Lung (tissue), 12 donors: ENCODE results near the gene PCK1. TPM values are rescaled to one million over a fixed set of nuclear protein-coding genes. Genes with fewer than 3 reads are reported as not detected.

ENCODE experiments used
- ATAC-seq: fragments of 200-7000 bp; cut with Tn5 transposase; one replicate; pipeline ENCODE4 v1.9.1; 2020; ENCODE audit warnings: moderate number of reproducible peaks; ENCODE audit not compliant: insufficient read depth, low FRiP score
- DNase-seq, 3 donors: peaks; one replicate each; pipeline ENCODE4 v3.0.0-alpha.2; 2013 to 2017
- H3K27ac ChIP-seq, 2 donors: one replicate each; pipeline ENCODE4 v1.5.1; 2013; ENCODE audit warnings: mild to moderate bottlenecking in 2 of 2, moderate library complexity in 2 of 2, control low read depth in 1 of 2, inconsistent platforms in 1 of 2, low read depth in 1 of 2, low read length in 1 of 2
- H3K27me3 ChIP-seq, 3 donors: one replicate each; pipeline ENCODE4 v1.5.1; 2013; ENCODE audit warnings: low read length in 2 of 3; ENCODE audit not compliant: control insufficient read depth in 3 of 3, insufficient read depth in 3 of 3
- H3K36me3 ChIP-seq, 4 donors: one replicate each; pipeline ENCODE4 v1.5.1; 2013; ENCODE audit warnings: low read length in 4 of 4, mild to moderate bottlenecking in 1 of 4, moderate library complexity in 1 of 4; ENCODE audit not compliant: control insufficient read depth in 4 of 4, insufficient read depth in 4 of 4
- H3K4me1 ChIP-seq, 5 donors: one replicate each; pipeline ENCODE4 v1.5.1; 2013; ENCODE audit warnings: low read length in 5 of 5, mild to moderate bottlenecking in 2 of 5, moderate library complexity in 1 of 5; ENCODE audit not compliant: control insufficient read depth in 5 of 5, insufficient read depth in 5 of 5
- H3K4me3 ChIP-seq: one replicate; pipeline ENCODE4 v1.5.1; 2013; ENCODE audit warnings: mild to moderate bottlenecking, control low read depth, moderate library complexity
- H3K9ac ChIP-seq, 2 donors: one replicate each; pipeline ENCODE4 v1.5.1; 2013; ENCODE audit warnings: low read length in 2 of 2, control low read depth in 1 of 2; ENCODE audit not compliant: insufficient read depth in 1 of 2
- H3K9me3 ChIP-seq, 4 donors: one replicate each; pipeline ENCODE4 v1.5.1; 2013; ENCODE audit warnings: low read length in 3 of 4, mild to moderate bottlenecking in 1 of 4, moderate library complexity in 1 of 4; ENCODE audit not compliant: control insufficient read depth in 4 of 4, insufficient read depth in 3 of 4
- CTCF ChIP-seq: IDR thresholded peaks from 2 replicates; pipeline ENCODE4 v1.5.1; 2012; ENCODE audit warnings: mild to moderate bottlenecking; ENCODE audit errors: control extremely low read depth, extremely low read depth
- WGBS, 2 donors: extraction: QIAGEN DNeasy Blood & Tissue Kit; methylation state at CpG; one replicate each; pipeline ENCODE4 v1.1.7; 2013; 5-methylcytosine and 5-hydroxymethylcytosine counted together
- polyA plus RNA-seq, 2 donors: library from polyadenylated mRNA; stranded (reverse); fragments of 200-250 nt; gene quantifications; one replicate each; pipeline ENCODE4 v1.2.1, GENCODE V29; 2013
- total RNA-seq, 2 donors: library from RNA; depleted of rRNA in 1 of 2; stranded (reverse); fragments of >200 nt in 1 of 2; gene quantifications; one replicate each; pipeline ENCODE4 v1.2.1, GENCODE V29; 2014 to 2021
- donor health status: control.
- donor health status: control.
- donor health status: Bipolar disorder and iron deficiency.
- donor health status: healthy.
- donor health status: DM: yes; HTN: yes; CAD: no.

The PCK1 gene
- total and polyA plus RNA-seq, 4 donors, result 0.05 to 1.7 (median 0.55) TPM

- Histone ChIP-seq H3K4me1 (peaks cover 0 to 4% (median 0%) of the 10 kb centered on the region in 5 donors), H3K27ac (no peak overlapping the region), H3K9me3 (no peaks in the 10 kb centered on the region), H3K4me3 (no peak overlapping the region), H3K9ac (no peak overlapping the region), H3K27me3 (peaks cover 0 to 10% (median 2%) of the 10 kb centered on the region in 3 donors), H3K36me3 (no peaks in the 10 kb centered on the region)
- WGBS, 2 donors, result 87 to 89% methylated on average over 6 of the region's 6 CpGs
- DNase-seq (no peak), ATAC-seq (no peak)
- no peak for TF ChIP-seq CTCF
These were observed 8.4 kb upstream of the PCK1 start for GRCh38 chr20:57552471-57552870.

- no peak overlapping the region for H3K9ac ChIP-seq
- WGBS, 2 donors, result 90 to 91% methylated on average over 11 of the region's 11 CpGs
These were observed 7.4 kb upstream of the PCK1 start for GRCh38 chr20:57553376-57554018.

GRCh38 chr20:57555457-57556184, 5.3 kb upstream of the PCK1 start:
- Histone ChIP-seq H3K4me3 (no peak overlapping the region), H3K27ac (no peak overlapping the region), H3K27me3 (peaks cover 0 to 10% (median 5%) of the 10 kb centered on the region in 3 donors), H3K4me1 (no peaks in the 10 kb centered on the region), H3K9ac (no peak overlapping the region), H3K36me3 (no peaks in the 10 kb centered on the region), H3K9me3 (no peaks in the 10 kb centered on the region)
- ATAC-seq (no peak), DNase-seq (no peak)
- no peak for TF ChIP-seq CTCF
- 68 to 77% methylated on average over 11 of the region's 11 CpGs for WGBS, 2 donors

More at GRCh38 chr20:57553376-57554018, 7.4 kb upstream of the PCK1 start:
- H3K9me3 ChIP-seq, result no peaks in the 10 kb centered on the region
- no peaks in the 10 kb centered on the region for H3K36me3 ChIP-seq
- DNase-seq, result no peak
- no peaks in the 10 kb centered on the region for H3K4me1 ChIP-seq
- no peak for ATAC-seq
- TF ChIP-seq CTCF, result no peak
- H3K27ac ChIP-seq, result no peak overlapping the region
- H3K27me3 ChIP-seq, result peaks cover 0 to 10% (median 5%) of the 10 kb centered on the region in 3 donors
- H3K4me3 ChIP-seq, result no peak overlapping the region
